Measurements from ENCODE around the gene ATP2B1.

GRCh38 chr12:89692439-89692838 lies 16.2 kb downstream of the ATP2B1 start:
- TF ChIP-seq CTCF (IDR thresholded peaks at IDR 0.05) (no peak), ZFX (IDR thresholded peaks at IDR 0.05; ENCODE audit: borderline replicate concordance) (no peak)
